OCI-LY1 (cell line): ENCODE data around the gene BABAM2.

ENCODE experiments used
- H2AFZ ChIP-seq: fragments of 200-600 bp; sonication (generic), shearing (Covaris generic); 2 replicates; pipeline ENCODE4 v1.6.0; 2014; ENCODE audit warnings: antibody characterized with exemption, mild to moderate bottlenecking, low read length
- H3F3A ChIP-seq: fragments of 200-600 bp; sonication (generic), shearing (Covaris generic); 2 replicates; pipeline ENCODE4 v1.6.0; 2014; ENCODE audit warnings: mild to moderate bottlenecking, antibody characterized with exemption, low read length, moderate library complexity; ENCODE audit not compliant: insufficient read depth
- H3K27ac ChIP-seq: fragments of 200-600 bp; sonication (generic); 2 replicates; pipeline ENCODE4 v1.5.1; 2014; ENCODE audit warnings: low read length, mixed run types, mild to moderate bottlenecking, low read depth; ENCODE audit not compliant: poor library complexity, severe bottlenecking
- H3K27me3 ChIP-seq: fragments of 200-600 bp; sonication (generic); 2 replicates; pipeline ENCODE4 v1.6.0; 2014; ENCODE audit warnings: antibody characterized with exemption, mild to moderate bottlenecking, low read length, moderate library complexity; ENCODE audit not compliant: insufficient read depth
- H3K36me3 ChIP-seq: fragments of 200-600 bp; sonication (generic); 2 replicates; pipeline ENCODE4 v1.6.1; 2014; ENCODE audit warnings: mild to moderate bottlenecking, antibody characterized with exemption, low read length, moderate library complexity, mixed read lengths; ENCODE audit not compliant: insufficient read depth
- H3K4me1 ChIP-seq: fragments of 200-600 bp; sonication (generic); 2 replicates; pipeline ENCODE4 v1.5.1; 2014; ENCODE audit warnings: mild to moderate bottlenecking, low read length, moderate library complexity; ENCODE audit not compliant: insufficient read depth, severe bottlenecking
- H3K4me2 ChIP-seq: fragments of 200-600 bp; sonication (generic), shearing (Covaris generic); 2 replicates; pipeline ENCODE4 v1.6.1; 2014; ENCODE audit warnings: low read length
- H3K4me3 ChIP-seq: fragments of 200-600 bp; sonication (generic); 2 replicates; pipeline ENCODE4 v1.5.1; 2014; ENCODE audit warnings: low read length, low read depth, mild to moderate bottlenecking, mixed read lengths; ENCODE audit not compliant: poor library complexity, severe bottlenecking
- H3K79me2 ChIP-seq: fragments of 200-600 bp; shearing (Covaris generic); 2 replicates; pipeline ENCODE4 v1.6.1; 2016; ENCODE audit warnings: mixed run types, low read length, mixed read lengths; ENCODE audit not compliant: insufficient read depth
- H3K9ac ChIP-seq: fragments of 200-600 bp; sonication (generic), shearing (Covaris generic); 2 replicates; pipeline ENCODE4 v1.6.1; 2014; ENCODE audit warnings: mild to moderate bottlenecking, low read length, mixed read lengths
- H3K9me2 ChIP-seq: fragments of 200-600 bp; sonication (generic), shearing (Covaris generic); 2 replicates; pipeline ENCODE4 v1.6.1; 2014; ENCODE audit warnings: low read depth, mild to moderate bottlenecking, low read length, mixed read lengths
- H3K9me3 ChIP-seq: fragments of 200-600 bp; shearing (Covaris generic); 2 replicates; pipeline ENCODE4 v1.6.1; 2014; ENCODE audit warnings: low read length, mixed read lengths
- H4K20me1 ChIP-seq: fragments of 200-600 bp; sonication (generic), shearing (Covaris generic); 2 replicates; pipeline ENCODE4 v1.6.0; 2016; ENCODE audit warnings: mild to moderate bottlenecking, low read length; ENCODE audit not compliant: insufficient read depth
- EZH2 ChIP-seq: fragments of 200-600 bp; sonication (generic), shearing (Covaris generic); IDR thresholded peaks from 2 replicates; pipeline ENCODE4 v1.8.0; 2017; ENCODE audit warnings: borderline replicate concordance, mixed run types, mild to moderate bottlenecking, antibody characterized with exemption, low read length, moderate library complexity, mixed read lengths
- TF ChIP-seq, protein P1 (sequence below): fragments of 200-600 bp; sonication (generic), shearing (Covaris generic); IDR thresholded peaks from 2 replicates; pipeline ENCODE4 v1.5.1; 2017; ENCODE audit warnings: mild to moderate bottlenecking, antibody characterized with exemption, low read length, moderate library complexity, mixed read lengths

The BABAM2 gene

DNA sequence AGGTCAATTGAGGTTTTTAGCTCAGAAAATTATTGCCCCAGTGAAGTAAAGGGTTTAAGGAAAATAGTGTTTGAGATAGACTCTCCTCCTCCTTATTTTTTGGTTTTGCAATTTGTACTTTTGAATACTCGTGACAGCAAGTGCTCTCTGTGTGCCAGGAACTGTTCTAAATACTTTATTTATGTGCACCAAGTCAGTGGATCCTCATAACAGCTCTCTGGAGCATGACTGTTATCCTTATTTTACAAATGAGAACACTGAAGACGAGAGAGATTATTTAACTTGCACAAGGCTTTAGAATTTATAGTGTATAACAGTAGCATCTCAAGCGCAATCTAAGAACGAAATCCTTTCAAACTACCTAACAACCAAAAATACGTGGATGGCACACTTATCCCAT lies 24.7 kb downstream of the BABAM2 start:
- H3K4me2 ChIP-seq: no peak overlapping the region
- no peak overlapping the region for H3K27ac ChIP-seq
- no peak overlapping the region for H3K4me3 ChIP-seq

GRCh38 chr2:27915874-27916273 lies 25.3 kb downstream of the BABAM2 start:
- no peak for TF ChIP-seq EZH2
- TF ChIP-seq, protein P1, sequence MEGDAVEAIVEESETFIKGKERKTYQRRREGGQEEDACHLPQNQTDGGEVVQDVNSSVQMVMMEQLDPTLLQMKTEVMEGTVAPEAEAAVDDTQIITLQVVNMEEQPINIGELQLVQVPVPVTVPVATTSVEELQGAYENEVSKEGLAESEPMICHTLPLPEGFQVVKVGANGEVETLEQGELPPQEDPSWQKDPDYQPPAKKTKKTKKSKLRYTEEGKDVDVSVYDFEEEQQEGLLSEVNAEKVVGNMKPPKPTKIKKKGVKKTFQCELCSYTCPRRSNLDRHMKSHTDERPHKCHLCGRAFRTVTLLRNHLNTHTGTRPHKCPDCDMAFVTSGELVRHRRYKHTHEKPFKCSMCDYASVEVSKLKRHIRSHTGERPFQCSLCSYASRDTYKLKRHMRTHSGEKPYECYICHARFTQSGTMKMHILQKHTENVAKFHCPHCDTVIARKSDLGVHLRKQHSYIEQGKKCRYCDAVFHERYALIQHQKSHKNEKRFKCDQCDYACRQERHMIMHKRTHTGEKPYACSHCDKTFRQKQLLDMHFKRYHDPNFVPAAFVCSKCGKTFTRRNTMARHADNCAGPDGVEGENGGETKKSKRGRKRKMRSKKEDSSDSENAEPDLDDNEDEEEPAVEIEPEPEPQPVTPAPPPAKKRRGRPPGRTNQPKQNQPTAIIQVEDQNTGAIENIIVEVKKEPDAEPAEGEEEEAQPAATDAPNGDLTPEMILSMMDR: no peak
- no peaks in the 10 kb centered on the region for H3K36me3 ChIP-seq
- H3K27ac ChIP-seq: no peak overlapping the region
- no peaks in the 10 kb centered on the region for H3K27me3 ChIP-seq
- no peak overlapping the region for H3K9ac ChIP-seq
- H3K79me2 ChIP-seq: no peaks in the 10 kb centered on the region
- H3K9me3 ChIP-seq: no peaks in the 10 kb centered on the region
- no peak overlapping the region for H3K4me2 ChIP-seq
- H2AFZ ChIP-seq: no peak overlapping the region
- no peaks in the 10 kb centered on the region for H3K9me2 ChIP-seq
- H3K4me3 ChIP-seq: no peak overlapping the region
- H3F3A ChIP-seq: no peaks in the 10 kb centered on the region
- H4K20me1 ChIP-seq: no peaks in the 10 kb centered on the region
- peaks cover 17% of the 10 kb centered on the region for H3K4me1 ChIP-seq

More for the DNA sequence above, 24.7 kb downstream of the BABAM2 start:
- Histone ChIP-seq H3K9ac (no peak overlapping the region), H3F3A (no peaks in the 10 kb centered on the region), H3K27me3 (no peaks in the 10 kb centered on the region), H3K9me3 (no peaks in the 10 kb centered on the region), H3K4me1 (peaks cover 10% of the 10 kb centered on the region), H3K9me2 (no peaks in the 10 kb centered on the region), H4K20me1 (no peaks in the 10 kb centered on the region), H2AFZ (no peak overlapping the region), H3K36me3 (no peaks in the 10 kb centered on the region), H3K79me2 (no peaks in the 10 kb centered on the region)
- TF ChIP-seq, protein P1: no peak
- no peak for TF ChIP-seq EZH2

GRCh38 chr2:27916293-27916995 lies 25.9 kb downstream of the BABAM2 start:
- Histone ChIP-seq H3K4me1 (peaks cover 17% of the 10 kb centered on the region), H3K4me2 (no peak overlapping the region), H3K27ac (no peak overlapping the region), H4K20me1 (no peaks in the 10 kb centered on the region), H3K79me2 (no peaks in the 10 kb centered on the region), H3K4me3 (no peak overlapping the region), H3K9me3 (no peaks in the 10 kb centered on the region), H3K9ac (no peak overlapping the region), H3K27me3 (no peaks in the 10 kb centered on the region), H3F3A (no peaks in the 10 kb centered on the region), H3K9me2 (no peaks in the 10 kb centered on the region), H2AFZ (no peak overlapping the region), H3K36me3 (no peaks in the 10 kb centered on the region)
- TF ChIP-seq, protein P1: no peak
- TF ChIP-seq EZH2: no peak
